HUDEP-2 (cell line): ENCODE data around the gene TTPAL.
"Not testable (repeated sequence)": the region's sequence is repeated elsewhere in the genome, so short reads cannot be mapped to it uniquely, and the experiment has no call there.

Experiments used
- DNase-seq, 76 experiments: peaks; one replicate each; lab custom pipeline; 2025; ENCODE audit not compliant: unreplicated experiment in 76 of 76; lab: John Stamatoyannopoulos, UW

The TTPAL gene

DNA sequence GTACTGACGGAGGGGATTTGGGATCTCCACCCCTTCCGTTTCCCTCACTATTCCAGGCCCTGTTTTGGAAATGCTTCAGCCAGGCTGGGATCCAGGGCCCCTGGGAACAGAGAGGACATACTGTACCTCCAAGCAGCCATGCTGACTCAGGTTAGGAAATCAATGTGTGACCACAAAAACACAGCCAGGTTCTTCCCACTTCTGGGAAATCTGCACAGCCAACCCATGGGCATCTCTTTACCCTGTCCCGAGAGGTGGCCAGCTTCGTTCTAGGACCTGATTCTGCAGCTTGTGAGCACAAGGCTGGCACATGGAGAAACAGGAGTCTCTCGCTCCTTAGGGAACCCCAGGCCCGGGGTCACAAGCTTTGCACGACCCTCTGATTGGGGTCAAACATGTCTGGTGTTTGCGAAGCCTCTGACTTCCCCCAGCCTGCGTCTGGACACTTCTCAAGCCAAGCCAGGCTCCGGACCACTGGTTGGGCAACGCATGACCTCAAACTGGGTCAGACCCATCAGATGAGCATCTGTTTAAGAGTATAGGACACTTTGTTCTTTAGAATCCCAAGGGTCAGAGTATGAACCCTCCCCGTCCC, 8.3 kb upstream of the TTPAL start:
- no peak for DNase-seq

DNA sequence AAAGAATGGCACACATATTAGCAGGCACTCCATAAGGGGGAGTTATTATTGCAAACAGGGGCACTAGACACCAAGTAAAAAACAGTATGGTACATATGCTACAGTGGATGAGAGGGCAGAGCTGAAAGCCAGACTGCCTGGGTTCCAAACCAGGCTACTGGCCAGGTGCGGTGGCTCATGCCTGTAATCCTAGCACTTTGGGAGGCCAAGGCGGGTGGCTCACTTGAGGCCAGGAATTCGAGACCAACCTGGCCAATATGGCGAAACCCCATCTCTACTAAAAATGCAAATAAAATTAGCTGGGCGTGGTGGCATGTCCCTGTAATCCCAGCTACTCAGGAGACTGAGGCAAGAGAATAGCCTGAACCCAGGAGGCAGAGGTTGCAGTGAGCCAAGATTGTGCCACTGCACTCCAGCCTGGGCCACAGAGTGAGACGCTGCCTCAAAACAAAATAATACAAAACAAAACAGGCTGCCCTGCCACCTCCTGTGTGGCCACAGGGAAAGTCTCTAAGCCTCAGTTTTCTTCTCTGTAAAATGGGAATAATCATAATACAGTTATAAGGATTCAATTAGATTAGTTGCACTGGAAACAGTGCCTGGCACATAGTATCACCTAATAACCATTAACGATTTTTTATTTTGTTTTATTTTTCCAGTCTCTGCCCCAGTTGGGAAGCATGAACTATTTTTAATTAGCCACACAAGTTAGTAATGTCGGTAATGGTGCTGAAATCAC, 7.5 kb upstream of the TTPAL start:
- no peak for DNase-seq

DNA sequence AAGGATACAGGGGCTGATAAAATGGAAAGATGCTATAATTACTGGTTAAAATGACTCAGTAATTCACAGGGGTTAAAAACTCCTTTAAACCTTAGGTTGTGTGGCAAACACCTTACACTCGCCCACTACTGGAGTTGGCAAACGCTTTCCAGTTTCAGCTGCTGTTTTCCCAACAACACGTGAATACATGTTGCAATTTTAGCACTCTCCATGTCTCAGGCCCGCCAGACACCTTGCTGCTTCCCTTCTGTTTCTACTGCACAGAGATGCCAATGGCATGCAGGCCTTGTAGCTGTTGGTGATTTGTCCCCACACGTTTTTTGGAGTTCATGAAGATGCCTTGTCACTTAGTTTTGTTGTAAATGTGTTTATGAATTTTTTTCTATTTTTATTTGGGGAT, 5.3 kb upstream of the TTPAL start:
- no peak for DNase-seq

DNA sequence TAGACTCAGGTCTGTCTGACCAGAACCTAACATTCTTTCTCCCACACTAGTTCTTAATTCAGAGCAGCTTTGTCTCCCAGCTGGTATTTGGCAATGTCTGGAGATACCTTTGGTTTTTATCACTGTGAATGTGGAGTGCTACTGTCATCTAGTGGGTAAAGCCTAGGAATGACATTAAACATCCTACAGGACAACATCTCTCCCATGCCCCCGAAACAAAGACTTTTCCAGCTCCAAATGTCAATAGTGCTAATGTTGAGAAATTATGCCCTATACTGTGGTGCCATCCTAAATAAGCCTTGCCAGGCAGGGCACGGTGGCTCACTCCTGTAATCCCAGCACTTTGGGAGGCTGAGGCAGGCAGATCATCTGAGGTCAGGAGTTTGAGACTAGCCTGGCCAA, 4.2 kb upstream of the TTPAL start:
- DNase-seq, result peak in 2 of 76 experiments; percentile 12 to 16

DNA sequence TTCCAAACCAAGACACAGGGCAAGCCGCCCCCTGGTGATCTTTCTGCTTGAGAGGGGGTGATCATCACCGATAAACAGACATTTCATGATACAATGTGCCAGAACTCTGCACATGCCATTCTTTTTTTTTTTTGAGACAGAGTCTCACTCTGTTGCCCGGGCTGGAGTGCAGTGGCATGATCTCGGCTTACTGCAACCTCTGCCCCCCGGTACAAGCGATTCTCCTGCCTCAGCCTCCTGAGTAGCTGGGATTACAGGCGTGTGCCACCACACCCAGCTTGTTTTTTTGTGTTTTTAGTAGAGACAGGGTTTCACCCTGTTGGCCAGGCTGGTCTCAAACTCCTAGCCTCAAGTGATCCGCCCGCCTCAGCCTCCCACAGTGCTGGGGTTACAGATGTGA, 3.4 kb upstream of the TTPAL start:
- not testable (repeated sequence) for DNase-seq

DNA sequence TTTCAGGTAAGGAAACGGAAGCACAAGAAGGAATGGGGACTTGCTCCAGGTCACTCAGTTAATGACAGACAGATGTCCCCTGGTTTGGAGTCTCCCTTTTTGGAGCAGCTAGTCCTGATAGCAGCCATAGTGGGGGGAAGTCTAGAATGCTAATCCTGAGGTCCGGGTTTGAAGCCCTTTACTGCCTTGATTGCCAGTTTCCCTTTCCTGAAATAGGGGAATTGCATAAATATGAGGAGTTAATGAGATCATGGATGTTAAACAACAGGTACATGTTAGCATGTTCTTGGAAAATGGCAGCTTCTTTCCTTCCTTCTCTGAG, 341 bp upstream of the TTPAL start:
- no peak for DNase-seq

DNA sequence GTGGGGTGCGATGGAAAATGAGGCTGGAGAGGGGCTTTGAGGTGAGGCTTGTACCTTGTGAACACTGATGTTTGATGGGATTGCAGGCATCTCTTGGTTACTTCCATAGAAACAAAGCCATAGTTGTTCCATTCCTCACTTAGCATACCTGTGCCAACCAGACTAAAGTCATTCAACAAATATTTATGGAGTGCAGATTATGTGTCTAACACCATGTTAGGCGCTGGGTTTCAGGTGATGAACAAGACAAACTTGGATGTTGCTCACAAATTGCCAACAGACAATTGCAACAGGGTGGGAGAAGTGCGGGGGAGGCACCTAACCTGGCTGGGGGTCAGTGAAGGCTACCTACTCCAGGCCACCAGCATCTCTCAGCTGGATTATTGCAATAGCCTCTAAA, 1.5 kb downstream of the TTPAL start:
- DNase-seq, result no peak

DNA sequence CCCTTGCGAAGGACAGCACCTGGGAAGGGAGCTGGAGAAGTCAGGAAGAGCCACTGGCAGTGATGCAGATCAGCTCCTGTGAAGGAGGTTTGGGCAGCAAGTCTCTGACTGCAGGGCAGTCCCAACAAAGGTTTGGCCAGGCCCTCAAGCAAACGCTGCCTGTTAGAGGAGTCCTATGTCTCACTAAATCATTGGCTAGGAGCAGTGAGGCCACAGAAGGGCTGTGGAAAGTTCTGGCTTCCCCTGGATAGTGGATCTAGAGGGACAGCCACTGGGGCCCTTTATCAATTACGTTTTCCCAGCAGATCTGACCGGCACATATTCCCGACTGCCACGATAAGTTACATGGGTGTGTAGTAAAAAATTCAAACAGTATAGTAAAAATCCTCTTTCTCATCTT, 2.5 kb downstream of the TTPAL start:
- DNase-seq, result no peak

DNA sequence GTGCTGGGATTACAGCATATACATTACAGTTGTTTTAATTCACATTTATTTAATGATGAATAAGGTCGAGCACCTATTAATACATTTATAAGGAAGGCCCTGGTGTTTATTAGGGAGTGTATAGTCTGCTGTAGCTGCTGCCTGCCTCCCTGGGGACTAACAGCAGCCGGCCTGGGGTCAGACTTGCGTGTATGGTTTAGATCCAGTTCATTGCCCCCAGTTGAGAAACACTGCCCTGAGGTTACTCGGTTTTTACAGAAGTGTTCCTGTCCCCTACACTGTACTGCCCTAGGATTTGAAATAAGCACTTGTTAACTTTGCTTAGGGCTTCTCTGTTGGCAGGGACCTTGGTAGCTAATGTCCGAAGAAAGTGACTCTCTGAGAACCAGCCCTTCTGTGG, 4.0 kb downstream of the TTPAL start:
- no peak for DNase-seq

DNA sequence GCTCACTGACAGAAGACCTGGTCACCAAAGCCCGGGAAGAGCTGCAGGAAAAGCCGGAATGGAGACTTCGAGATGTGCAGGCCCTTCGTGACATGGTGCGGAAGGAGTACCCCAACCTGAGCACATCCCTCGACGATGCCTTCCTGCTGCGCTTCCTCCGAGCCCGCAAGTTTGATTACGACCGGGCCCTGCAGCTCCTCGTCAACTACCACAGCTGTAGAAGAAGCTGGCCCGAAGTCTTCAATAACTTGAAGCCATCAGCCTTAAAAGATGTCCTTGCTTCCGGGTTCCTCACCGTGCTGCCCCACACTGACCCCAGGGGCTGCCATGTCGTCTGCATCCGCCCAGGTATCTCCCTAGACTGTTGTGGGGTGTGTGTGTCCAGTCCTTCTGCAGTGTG, 4.4 kb downstream of the TTPAL start:
- no peak for DNase-seq

DNA sequence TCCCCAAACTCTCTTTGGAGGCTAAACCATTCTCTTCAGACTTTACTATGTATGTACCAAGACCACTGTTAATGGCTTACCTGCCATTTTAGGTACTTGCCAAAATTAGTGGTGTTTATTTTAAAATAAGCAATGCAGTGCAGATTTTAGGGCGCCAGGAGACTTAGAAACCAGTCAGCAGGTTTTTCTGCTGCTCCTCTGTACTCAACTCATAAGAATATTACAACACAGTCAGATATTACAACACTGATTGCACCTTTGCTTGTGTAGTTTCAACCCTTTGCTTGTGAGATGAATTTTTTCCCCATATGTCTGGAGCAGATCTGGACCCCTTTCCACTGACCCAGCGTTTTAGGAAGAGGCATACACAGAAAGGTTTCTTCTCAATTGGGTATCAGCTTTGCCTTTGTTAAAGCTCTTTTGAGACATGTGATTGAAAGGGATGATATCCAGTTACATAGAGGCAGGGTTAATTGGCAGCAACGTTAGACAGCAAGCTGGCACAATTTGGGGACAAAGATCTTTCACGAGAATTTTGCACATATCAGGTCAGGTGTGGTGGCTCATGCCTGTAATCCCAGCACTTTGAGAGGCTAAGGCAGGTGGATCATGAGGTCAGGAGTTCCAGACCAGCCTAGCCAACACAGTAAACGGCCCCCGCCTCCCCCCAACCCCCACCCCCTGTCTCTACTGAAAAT, 6.2 kb downstream of the TTPAL start:
- DNase-seq, result no peak

DNA sequence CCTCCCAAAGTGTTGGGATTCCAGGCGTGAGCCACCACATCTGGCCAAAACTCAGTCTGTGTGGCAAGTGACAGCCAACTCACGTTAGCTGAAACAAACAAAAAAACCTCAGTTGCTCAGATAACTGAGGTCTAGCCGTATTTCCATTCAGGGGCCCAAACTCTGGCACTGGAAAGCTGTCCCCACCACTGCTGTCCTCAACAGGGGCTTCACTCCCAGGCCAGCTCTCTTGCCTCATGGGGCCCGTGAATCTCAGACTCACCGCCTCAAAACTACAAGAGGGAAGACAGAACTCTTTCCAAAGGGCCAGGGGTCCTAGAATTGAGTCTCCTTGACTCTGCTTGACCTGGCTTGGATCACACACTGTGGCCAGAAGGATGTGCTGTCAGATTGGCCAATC, 7.4 kb downstream of the TTPAL start:
- no peak for DNase-seq

DNA sequence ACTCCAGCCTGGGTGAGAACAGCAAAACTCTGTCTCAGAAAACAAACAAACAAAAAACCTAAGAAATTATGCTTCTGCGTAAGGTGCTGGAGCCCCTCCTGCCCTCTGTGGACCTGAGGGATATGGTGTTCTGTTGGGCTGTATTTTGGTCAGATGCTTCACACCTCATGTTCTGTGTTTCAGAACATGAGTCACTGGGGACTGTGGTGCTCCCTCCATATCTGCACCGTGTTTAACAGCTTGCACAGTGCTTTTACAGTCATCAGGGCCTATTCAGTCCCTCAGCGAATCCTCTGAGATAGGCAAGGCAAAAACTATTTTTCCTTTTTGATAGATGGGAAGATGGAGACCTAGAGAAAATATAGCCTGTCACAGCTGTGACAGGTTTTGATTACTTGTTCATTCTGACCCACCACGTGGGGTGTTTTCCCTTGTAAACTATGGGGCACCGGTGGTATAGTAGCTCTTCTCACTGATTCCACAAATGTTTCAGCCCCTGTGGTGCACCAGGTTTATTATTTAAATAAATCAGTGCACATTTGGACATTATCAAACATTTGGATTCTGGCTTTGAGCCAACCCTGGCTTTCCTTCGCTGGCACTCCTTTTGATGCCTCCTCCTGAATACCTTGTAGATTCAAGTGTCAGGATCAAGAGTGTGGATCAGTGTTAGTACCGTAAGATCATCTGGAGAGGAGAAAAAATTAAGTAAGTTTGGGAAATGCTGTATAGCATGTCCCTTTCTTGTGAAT, 9.6 kb downstream of the TTPAL start:
- no peak for DNase-seq

DNA sequence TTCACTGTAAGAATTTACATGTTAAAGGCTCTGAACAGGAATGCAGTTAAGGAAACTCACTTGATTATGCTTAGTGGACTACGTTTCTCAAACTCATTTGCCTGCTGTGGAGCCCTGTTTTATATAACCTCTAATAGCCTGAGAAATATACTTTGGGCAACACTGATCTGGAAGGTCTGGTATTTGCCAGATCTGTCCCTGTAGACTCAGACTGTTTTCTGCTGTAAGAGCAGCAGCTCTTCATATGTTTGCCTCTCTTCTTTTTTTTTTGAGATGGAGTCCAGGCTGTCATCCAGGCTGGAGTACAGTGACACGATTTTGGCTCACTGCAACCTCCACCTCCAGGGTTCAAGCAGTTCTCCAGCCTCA, 10.1 kb downstream of the TTPAL start:
- no peak for DNase-seq

DNA sequence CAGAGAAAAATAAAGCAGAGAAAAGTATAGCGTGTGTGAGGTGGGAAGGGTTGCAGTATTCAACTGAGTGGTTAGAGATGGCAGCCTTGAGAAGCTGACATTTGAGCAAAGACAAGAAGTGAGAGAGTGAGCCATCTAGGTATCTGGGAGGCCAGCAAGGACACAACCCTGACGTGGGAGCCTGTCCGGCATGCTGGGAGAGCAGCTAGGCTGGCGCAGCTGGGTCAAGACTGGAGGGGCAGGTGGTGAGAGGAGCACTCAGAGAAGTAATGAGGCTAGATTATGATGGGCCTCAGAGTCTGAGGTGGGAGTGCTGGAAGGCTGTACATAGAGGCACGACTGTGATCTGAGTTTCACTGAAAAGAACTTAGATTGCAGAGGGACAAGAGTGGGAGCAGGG, 12.9 kb downstream of the TTPAL start:
- no peak for DNase-seq

DNA sequence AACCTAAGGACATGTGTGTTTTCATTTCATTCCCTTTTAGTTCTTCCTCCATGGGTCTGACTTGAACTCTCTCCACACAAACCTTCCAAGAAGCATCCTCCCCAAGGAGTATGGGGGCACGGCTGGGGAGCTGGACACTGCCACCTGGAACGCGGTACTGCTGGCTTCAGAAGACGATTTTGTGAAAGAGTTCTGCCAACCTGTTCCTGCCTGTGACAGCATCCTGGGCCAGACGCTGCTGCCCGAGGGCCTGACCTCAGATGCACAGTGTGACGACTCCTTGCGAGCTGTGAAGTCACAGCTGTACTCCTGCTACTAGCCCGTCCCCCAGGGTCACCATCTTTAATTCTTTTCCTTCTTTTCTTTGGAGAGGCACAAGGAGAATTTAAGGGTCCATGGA, 13.5 kb downstream of the TTPAL start:
- no peak for DNase-seq

DNA sequence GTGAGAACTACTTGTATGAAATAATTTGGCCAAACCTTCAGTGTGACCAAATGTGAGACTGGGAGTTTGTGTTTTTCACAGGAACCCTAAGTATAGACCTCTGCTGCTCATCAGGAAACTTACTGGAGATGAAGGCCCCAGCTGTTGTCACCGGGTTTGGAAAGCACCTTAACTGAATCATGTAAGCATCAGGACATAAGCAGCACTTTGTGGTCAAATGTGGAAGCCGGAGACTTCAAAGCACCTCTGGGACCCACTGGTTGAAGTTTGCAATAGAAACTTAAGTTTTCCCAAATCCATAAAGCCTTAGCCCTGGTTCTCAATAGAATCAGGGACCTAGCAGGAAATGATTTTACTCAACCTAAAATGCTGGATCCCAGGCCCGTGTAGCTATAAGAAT, 14.3 kb downstream of the TTPAL start:
- DNase-seq, result no peak

DNA sequence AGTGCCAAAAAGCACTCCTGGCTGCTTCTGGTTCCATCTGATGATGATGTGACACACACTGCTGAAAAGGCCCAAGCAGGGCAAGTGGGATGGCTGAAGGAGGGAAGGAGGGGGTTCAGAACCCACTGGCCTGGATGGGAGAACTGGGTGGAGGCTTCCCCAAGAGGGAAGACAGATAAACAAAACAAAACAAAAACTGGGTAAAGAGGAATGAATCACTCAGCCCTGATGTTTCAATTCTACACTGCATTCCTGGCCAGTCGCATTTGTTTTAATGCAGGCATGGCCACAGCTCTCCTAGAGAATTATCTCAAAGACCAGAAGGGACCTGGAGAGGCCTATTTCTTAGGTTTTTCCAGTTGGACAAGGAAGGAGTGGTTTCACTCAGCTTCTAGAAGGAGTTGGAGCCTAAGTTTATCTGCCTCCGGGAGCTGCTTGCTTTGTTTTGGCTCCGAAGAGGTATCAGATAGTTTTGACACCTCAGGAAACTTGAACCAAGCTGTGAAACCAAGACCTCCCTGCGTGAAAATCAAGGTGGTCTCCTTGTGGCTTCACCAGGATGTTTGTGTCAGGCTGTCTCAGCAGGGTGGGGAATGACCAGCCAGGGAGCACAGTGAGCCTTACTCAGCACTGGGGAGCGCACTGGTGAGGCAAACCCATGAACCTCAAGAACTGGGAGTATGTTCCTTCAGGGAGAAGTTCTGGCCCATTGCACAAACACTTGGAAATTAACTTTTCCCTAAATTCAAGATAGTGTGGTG, 16.1 kb downstream of the TTPAL start:
- DNase-seq, result no peak

DNA sequence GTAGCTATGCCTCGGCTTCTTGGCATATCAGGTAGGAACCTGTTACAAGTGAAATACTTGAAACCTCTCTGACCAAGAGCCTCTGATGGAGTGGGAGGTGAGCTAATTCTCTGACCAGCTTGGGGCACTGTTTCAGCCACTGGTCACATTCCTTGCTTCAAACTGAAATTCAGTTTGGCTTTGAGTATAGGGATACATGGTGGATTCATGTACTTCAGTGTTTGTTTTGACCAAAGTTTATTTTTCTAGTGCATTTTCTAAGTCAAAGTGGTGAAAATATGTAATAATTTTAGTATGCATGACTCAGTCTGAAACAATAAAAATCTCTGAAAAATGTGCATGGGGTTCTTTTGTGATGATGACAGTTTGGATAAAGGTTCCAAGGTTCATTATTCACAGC, 18.6 kb downstream of the TTPAL start:
- no peak for DNase-seq

DNA sequence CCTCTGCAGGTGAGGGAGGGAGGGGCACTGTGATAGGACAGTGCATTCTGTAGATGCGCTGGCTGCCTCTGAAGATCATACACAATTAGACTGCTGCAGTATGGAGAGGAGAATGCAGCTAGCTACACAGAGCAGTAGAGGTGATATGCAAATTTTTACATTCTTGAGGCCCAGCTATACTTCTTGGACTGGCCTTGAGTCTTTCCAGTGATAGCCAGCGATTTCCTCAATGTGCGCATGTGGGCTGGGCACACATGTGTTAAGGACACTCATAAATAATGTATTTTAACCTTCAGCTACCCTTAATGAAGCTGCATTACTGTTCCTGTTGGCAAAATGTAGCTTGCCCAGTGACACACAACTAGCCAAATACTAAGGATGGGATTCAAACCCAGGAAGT, 19.0 kb downstream of the TTPAL start:
- no peak for DNase-seq

DNA sequence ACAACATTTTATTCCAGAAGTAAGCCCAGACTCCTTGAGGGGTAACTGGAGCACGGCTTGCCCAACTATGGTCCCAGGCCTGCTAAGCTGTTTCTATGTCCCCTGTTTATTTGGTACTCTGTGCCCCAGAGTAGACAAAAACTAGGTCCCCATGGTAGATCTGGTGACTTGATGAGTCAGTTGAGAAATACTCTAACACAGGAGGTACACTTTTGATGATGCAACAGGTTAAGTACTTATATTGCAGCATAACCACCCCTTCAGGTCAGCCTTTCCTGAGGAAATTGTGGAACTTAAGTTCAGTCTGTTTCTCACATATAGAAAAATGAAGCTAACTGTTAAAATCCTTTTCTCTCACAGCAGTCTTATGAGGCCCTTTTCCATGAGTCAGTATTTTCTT, 19.6 kb downstream of the TTPAL start:
- DNase-seq, result no peak
